Measurements from ENCODE around the gene HYDIN. TPM values are rescaled to one million over a fixed set of nuclear protein-coding genes. Genes with fewer than 3 reads are reported as not detected.

Gene HYDIN
- total RNA-seq, 2 donors from 2014 or later: 0.40 TPM; not detected in 1

DNA sequence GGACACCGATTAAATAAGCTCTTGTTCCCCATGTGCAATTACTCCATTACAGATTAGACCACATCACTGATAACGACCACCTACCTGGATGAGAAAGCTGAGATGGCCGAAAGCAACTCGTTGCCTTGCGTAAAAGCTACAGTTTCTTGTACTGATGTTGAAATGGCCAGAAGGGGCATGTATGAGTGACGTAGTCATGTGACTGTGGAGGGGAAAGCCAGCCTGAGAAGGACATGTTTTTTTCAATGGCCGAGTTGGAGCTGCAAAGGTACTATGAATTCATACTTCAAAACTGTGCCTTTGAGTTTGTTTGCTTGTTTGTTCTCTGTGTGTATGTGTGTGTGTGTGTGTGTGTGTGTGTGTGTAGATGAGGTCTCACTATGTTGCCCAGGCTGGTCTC is 17.0 kb upstream of the HYDIN start:
- Mint-ChIP-seq H3K4me3 (no peak overlapping the region), H3K27me3 (peaks cover 14% of the 10 kb centered on the region), H3K4me1 (no peaks in the 10 kb centered on the region), H3K36me3 (ENCODE audit: low read depth) (no peaks in the 10 kb centered on the region), H3K9me3 (no peaks in the 10 kb centered on the region), H3K27ac (no peak overlapping the region)
- no peak for ATAC-seq (replicated peaks)

DNA sequence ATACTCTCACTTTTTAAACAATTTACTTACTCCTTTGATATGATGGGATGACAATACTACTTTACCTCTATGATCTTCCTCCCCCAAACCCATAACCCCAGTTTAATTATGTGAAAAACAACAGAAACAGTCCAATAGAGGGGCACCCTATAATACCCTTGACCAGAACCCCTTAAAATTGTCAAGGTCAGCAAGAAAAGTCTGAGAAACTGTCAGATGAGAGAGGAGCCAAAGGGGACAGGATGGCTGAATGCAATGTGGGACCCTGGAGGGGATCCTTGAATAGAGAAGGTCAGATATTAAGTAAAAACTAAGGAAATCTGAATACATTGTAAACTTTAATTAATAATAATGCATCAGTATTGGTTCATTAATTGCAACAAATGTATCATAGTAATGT is 15.8 kb upstream of the HYDIN start:
- Mint-ChIP-seq H3K27me3 (peaks cover 16% of the 10 kb centered on the region), H3K36me3 (ENCODE audit: low read depth) (no peaks in the 10 kb centered on the region), H3K4me3 (no peak overlapping the region), H3K9me3 (no peaks in the 10 kb centered on the region), H3K27ac (no peak overlapping the region), H3K4me1 (no peaks in the 10 kb centered on the region)
- no peak for ATAC-seq (replicated peaks)

DNA sequence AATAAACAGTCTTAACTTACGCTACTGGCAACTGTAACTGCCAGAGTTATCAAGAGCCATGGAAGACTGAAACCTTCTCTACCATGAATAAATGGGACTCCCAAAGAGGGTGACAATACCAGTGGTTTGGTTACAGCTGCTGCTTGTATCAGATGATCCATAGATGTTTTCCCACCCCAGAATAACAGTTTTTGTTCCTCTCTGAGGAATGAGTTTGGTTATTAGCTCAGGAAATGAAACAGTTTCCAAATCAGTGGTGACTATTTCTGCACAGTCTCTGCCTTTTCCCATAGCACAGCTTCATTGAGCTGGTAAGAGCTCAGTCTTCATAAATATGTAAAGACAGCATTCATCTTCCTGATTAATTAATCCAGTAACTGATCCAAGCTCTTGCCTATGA is 14.0 kb upstream of the HYDIN start:
- peaks cover 22% of the 10 kb centered on the region for H3K27me3 Mint-ChIP-seq
- H3K27ac Mint-ChIP-seq: no peak overlapping the region
- H3K9me3 Mint-ChIP-seq: no peaks in the 10 kb centered on the region
- no peaks in the 10 kb centered on the region for H3K36me3 Mint-ChIP-seq (ENCODE audit: low read depth)
- no peak overlapping the region for H3K4me3 Mint-ChIP-seq
- no peaks in the 10 kb centered on the region for H3K4me1 Mint-ChIP-seq
- no peak for ATAC-seq (replicated peaks)

DNA sequence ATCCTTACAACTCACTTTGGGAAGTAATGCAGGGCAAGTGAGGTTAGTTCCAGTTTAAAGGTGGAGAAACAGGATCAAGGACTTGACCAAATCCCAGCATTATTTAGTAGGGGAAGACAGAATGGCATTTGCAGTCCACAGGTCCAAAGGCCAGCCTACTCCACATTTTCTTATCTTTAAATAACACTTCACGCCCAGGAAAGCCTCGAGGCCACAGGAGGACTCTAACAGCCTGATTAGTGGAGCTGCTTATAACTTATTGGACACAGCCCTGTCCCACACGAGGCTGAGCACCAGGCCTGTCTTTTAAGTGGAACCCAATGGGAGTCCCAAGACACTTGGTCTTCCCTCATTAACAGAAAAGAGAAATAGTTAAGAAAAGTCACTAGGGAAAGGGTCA is 12.1 kb upstream of the HYDIN start:
- Mint-ChIP-seq H3K36me3 (ENCODE audit: low read depth) (no peaks in the 10 kb centered on the region), H3K4me1 (no peaks in the 10 kb centered on the region), H3K4me3 (no peak overlapping the region), H3K27me3 (peaks cover 23% of the 10 kb centered on the region), H3K27ac (no peak overlapping the region), H3K9me3 (no peaks in the 10 kb centered on the region)
- ATAC-seq (replicated peaks): no peak

DNA sequence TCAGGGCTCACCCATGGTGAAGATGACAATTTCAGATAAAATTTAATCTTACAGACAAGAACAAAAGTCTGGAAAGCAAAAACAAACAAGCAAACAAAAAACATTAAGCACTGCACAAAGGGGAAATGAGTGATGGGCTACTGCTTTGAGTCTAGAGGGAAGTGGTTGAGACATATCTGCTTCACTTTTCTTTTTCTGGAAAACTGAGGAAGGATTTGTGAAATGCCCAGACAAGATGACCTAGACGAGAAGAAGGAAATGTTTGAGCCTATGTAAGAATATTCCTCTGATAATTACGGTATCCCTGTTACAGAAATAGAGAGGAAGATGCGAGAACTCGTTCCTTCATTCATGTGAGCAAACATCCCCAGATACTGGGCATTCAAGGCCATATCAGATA is 11.5 kb upstream of the HYDIN start:
- Mint-ChIP-seq H3K36me3 (ENCODE audit: low read depth) (no peaks in the 10 kb centered on the region), H3K4me1 (no peaks in the 10 kb centered on the region), H3K27me3 (peaks cover 23% of the 10 kb centered on the region), H3K9me3 (no peaks in the 10 kb centered on the region), H3K27ac (no peak overlapping the region), H3K4me3 (no peak overlapping the region)
- no peak for ATAC-seq (replicated peaks)

DNA sequence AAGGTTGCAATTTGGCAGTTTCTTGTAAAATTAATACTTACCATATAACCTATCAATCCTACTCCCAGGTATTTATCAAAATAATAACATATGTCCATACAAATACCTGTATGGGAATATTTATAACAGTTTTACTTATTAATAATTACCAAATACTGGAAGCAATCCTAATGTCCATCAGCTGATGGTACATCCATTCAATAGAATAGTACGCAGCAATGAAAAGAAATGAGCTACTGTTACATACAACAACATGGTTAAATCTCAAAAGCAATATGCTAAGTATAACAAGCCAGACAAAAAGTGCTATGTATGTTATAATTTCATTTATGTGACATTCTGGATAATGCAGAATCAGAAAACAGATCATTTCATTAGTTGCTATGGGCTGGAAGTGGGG is 1.2 kb downstream of the HYDIN start:
- H3K27me3 Mint-ChIP-seq: peaks cover 32% of the 10 kb centered on the region
- H3K9me3 Mint-ChIP-seq: peaks cover 24% of the 10 kb centered on the region
- no peaks in the 10 kb centered on the region for H3K4me1 Mint-ChIP-seq
- no peak overlapping the region for H3K4me3 Mint-ChIP-seq
- no peak for ATAC-seq (replicated peaks)
- no peak overlapping the region for H3K27ac Mint-ChIP-seq
- H3K36me3 Mint-ChIP-seq (ENCODE audit: low read depth): no peaks in the 10 kb centered on the region

DNA sequence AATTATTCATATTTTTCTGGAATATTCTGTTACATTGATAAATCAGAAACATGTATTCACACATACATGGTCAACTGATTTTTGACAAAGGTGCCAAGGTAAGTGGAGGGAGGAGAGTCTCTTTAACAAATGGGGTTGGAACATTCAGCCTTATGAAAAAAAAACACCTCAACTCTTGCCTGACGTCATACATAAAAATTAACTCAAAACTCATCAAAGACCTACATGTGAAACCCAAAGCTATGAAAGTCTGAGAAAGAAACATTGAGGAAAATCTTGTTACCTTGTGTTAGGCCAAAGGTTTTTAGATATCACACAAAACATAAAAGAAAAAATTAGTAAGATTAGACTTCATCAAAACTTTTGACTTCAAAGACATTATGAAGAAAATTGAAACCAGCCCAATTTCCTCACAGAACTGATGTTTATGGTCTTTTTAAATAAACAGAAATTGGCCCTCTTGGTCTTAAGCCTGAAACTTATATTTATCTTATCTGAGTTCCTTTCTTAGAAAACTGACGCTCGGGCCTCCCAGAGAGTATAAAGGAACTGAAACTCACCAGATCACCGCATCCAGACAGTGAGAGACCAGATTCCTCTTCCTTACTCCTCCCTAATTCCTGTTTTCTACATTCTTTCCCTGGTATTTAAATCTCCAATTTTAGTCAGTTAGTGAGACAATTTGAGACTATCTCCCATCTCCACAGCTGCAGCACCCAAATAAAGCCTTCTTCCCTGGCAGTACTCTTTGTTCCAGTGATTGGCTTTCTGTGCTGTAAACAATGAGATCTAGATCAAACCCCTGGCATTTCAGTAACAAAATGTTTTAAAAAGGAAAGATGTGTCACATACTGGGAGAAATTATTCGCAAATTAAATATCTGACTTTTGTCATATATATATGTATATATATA is 4.0 kb downstream of the HYDIN start:
- ATAC-seq (replicated peaks): no peak
- no peaks in the 10 kb centered on the region for H3K4me1 Mint-ChIP-seq
- H3K27me3 Mint-ChIP-seq: peaks cover 29% of the 10 kb centered on the region
- no peaks in the 10 kb centered on the region for H3K36me3 Mint-ChIP-seq (ENCODE audit: low read depth)
- no peak overlapping the region for H3K27ac Mint-ChIP-seq
- peaks cover 27% of the 10 kb centered on the region for H3K9me3 Mint-ChIP-seq
- no peak overlapping the region for H3K4me3 Mint-ChIP-seq

DNA sequence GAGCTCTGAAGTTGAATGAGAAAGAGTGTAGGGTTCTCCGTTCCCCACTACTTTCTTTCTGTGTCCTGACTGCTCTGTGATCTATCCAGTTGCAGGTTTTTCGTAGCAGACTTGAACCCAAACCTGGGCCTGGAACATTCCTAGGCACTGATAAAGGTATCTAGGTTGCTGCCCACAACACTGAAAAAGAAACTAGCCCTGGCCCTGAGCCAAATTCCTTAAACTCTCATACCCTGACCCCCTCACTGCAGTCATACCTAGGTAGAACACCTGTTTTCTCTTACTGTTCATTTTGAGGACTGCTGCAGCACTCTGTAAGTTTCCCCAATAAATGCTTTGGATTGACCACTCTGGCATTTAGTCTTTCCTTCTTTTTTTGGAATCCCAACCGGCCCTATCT is 5.4 kb downstream of the HYDIN start:
- Mint-ChIP-seq H3K27me3 (peaks cover 18% of the 10 kb centered on the region), H3K4me3 (no peak overlapping the region), H3K9me3 (peaks cover 27% of the 10 kb centered on the region), H3K27ac (no peak overlapping the region), H3K36me3 (ENCODE audit: low read depth) (no peaks in the 10 kb centered on the region), H3K4me1 (no peaks in the 10 kb centered on the region)
- no peak for ATAC-seq (replicated peaks)

DNA sequence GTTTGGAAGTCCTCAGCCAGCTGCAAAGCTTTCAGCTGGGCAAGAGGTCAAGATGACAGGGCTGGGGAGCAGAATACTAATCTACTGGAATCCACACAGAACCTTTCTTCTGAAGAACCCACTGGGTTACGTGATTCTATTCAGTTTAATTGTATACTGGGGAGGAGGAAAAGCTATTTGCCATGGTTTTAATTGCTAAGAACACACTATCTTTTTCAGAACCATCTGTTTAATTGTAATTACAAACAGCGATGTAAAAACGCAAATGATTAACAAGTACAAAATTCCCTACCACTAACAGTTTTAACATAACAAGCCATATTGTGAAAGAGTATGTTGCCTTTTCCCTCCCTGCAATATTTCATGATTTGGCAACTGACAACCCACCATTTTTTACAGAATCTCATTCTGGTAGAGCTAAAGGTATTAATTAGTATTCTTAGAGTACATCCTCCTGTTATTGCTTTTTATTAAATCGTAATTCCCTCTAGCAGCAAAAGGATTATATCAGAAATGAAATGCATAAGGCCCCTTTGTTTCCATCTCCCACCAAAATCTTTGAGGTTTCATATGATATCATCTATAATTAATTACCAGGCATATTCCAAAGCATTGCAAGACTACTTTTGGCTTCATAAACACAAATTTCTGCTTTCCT is 12.1 kb downstream of the HYDIN start:
- Mint-ChIP-seq H3K9me3 (no peaks in the 10 kb centered on the region), H3K27me3 (peaks cover 15% of the 10 kb centered on the region), H3K36me3 (ENCODE audit: low read depth) (no peaks in the 10 kb centered on the region), H3K4me3 (no peak overlapping the region), H3K27ac (no peak overlapping the region), H3K4me1 (no peaks in the 10 kb centered on the region)
- ATAC-seq (replicated peaks): no peak

DNA sequence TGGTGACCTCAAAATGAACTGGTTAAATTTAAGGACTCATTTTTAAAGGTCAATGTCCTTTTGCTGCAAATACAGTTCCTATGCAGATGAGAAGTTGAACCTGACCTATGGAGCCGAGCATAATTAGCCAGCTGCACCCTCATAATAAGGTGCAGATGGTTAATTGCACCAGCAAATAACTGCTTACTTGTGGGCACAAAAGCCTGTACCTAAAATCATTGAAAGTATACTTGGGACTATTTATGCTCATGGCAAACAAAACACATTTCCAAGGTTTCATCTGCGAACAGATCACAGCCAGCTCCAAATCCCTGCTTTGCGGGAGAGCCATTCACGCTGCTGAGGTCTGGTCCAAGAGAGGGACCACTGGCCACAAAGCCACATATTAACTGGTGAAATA is 13.0 kb downstream of the HYDIN start:
- Mint-ChIP-seq H3K36me3 (ENCODE audit: low read depth) (no peaks in the 10 kb centered on the region), H3K27ac (no peak overlapping the region), H3K4me1 (no peaks in the 10 kb centered on the region), H3K9me3 (no peaks in the 10 kb centered on the region), H3K4me3 (no peak overlapping the region), H3K27me3 (peaks cover 15% of the 10 kb centered on the region)
- no peak for ATAC-seq (replicated peaks)

DNA sequence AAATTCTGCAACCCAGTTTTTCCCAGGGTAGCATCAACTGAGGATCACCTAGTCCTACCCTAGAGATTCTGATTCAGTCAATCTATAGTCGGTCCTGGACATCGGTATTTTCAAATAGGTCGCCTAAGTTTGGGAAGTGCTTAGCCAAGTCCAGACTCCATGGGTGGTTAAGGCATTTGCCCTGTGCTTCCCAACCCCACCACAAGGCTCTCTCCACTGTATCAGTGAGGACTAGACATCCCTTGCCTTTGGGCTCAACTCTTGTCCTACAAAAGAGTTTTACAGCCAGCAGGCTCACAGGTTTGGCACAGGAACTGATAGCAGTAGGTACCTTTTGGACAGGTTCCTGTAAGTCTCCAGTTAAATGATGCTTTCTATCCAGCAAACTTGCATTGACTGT is 13.8 kb downstream of the HYDIN start:
- H3K36me3 Mint-ChIP-seq (ENCODE audit: low read depth): no peaks in the 10 kb centered on the region
- H3K9me3 Mint-ChIP-seq: no peaks in the 10 kb centered on the region
- H3K27ac Mint-ChIP-seq: no peak overlapping the region
- no peak overlapping the region for H3K4me3 Mint-ChIP-seq
- no peak for ATAC-seq (replicated peaks)
- no peaks in the 10 kb centered on the region for H3K4me1 Mint-ChIP-seq
- H3K27me3 Mint-ChIP-seq: peaks cover 9% of the 10 kb centered on the region

DNA sequence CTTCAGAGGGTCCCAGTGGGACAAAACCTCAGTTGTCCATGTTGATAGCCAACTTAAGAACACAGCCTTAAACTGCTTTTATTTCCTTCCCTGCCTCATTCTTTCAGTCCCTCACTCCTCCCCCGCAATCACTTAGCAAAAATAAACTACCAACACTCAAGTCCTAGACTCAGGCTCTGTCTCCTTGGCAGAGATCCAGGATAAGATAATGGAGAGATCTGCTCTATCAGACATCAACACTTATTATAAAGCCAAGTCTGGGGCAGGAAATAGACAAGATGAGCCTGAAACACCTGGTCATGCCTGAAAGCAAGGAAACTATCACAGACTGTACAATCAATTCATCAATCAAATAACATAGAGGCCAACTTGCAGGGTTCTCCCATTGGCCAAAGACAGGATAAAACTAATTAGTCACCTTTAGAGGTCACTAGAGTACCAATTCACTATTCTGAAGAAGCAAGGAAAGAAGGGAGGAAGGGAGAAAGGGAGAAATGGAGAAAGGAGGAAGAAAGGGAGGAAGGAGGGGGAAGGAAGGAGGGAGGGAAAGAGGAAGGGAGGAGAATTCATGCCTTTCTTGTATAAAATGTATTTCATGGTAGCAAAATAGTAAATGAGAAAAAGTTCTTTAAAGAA is 15.7 kb downstream of the HYDIN start:
- H3K27me3 Mint-ChIP-seq: peaks cover 12% of the 10 kb centered on the region
- H3K9me3 Mint-ChIP-seq: no peaks in the 10 kb centered on the region
- H3K27ac Mint-ChIP-seq: no peak overlapping the region
- H3K4me3 Mint-ChIP-seq: no peak overlapping the region
- ATAC-seq (replicated peaks): no peak
- no peaks in the 10 kb centered on the region for H3K4me1 Mint-ChIP-seq
- no peaks in the 10 kb centered on the region for H3K36me3 Mint-ChIP-seq (ENCODE audit: low read depth)

DNA sequence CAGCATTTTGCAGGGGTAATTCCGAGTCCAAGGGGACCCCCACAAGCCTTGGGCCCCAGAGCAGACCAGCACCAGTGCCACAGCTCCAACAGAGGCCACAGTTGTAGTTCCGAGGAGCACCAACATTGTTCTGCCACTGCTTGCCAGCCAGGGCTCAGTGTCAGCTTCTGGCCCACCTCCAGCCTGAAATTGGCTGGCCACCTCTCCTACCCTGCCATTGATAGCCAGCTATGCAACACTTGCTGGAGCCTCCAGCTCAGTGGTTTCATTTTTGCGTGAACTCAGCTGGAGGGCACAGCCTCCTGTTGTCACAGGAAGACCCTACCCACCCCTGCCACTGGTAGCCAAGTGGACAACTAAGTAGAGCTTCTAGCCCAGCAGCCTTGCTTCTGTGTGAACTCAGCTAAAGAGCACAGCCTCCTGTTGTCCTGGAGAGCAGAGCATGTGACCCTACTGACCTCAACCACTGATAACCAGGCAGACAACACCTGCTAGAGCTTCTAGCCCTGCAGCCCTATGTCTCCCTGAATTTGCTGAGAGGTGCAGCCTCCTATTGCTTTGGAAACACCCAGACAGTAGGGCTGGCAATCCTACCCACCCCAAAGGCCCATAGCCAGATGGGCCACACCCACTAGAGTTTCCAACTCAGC is 24.9 kb downstream of the HYDIN start:
- no peak overlapping the region for H3K4me3 Mint-ChIP-seq
- H3K4me1 Mint-ChIP-seq: no peaks in the 10 kb centered on the region
- no peak overlapping the region for H3K27ac Mint-ChIP-seq
- no peak for ATAC-seq (replicated peaks)
- peaks cover 20% of the 10 kb centered on the region for H3K9me3 Mint-ChIP-seq
- H3K36me3 Mint-ChIP-seq (ENCODE audit: low read depth): no peaks in the 10 kb centered on the region
- peaks cover 57% of the 10 kb centered on the region for H3K27me3 Mint-ChIP-seq

DNA sequence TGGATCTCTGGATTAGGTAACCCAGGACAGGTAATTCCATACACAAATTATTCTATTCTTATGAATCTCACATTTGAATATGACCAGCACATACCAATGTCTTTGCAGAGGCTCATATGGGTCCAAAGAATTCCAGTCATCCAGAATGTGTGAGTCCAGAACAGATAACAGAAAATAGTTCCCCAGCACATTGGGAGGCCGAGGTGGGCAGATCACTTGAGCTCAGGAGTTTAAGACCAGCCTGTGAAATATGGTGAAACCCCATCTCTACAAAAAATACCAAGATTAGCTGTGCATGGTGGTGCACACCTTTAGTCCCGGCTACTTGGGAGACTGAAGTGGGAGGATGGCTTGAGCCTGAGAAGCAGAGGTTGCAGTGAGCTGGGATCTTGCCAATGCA is 26.9 kb downstream of the HYDIN start:
- Mint-ChIP-seq H3K9me3 (peaks cover 20% of the 10 kb centered on the region), H3K27ac (no peak overlapping the region), H3K36me3 (ENCODE audit: low read depth) (no peaks in the 10 kb centered on the region), H3K4me3 (no peak overlapping the region), H3K27me3 (peaks cover 45% of the 10 kb centered on the region), H3K4me1 (no peaks in the 10 kb centered on the region)
- no peak for ATAC-seq (replicated peaks)
